ENCODE measurements around the gene ZFP36L1. TPM values are rescaled to one million over a fixed set of nuclear protein-coding genes. Genes with fewer than 3 reads are reported as not detected.

The ZFP36L1 gene
- total and polyA plus RNA-seq, 2 of the 13 experiments (the other 11 are each of a cell fraction or from before 2014, with no cell fraction given), result 7.4 to 10.2 TPM

- TF ChIP-seq ZNF687 (CRISPR knock-in tag; IDR thresholded peaks at IDR 0.05) (peak; percentile 66), NCOR1 (IDR thresholded peaks at IDR 0.05; ENCODE audit: borderline replicate concordance, low read length) (no peak), PREB (CRISPR knock-in tag; IDR thresholded peaks at IDR 0.05) (no peak), ZBTB33 (CRISPR knock-in tag; IDR thresholded peaks at IDR 0.05) (peak; percentile 87), EED (CRISPR knock-in tag; IDR thresholded peaks at IDR 0.05) (no peak), MED8 (CRISPR knock-in tag; IDR thresholded peaks at IDR 0.05; ENCODE audit: insufficient replicate concordance) (peak; percentile 40), ZNF782 (CRISPR knock-in tag; IDR thresholded peaks at IDR 0.05; ENCODE audit: borderline replicate concordance) (no peak), TCF7L2 (IDR thresholded peaks at IDR 0.05; ENCODE audit: low read depth, low read length) (no peak), KDM2A (CRISPR knock-in tag; IDR thresholded peaks at IDR 0.05; ENCODE audit: borderline replicate concordance, low read depth) (peak; percentile 8; the same call in 1 of the 2 replicates), ZNF10 (CRISPR knock-in tag; IDR thresholded peaks at IDR 0.05; ENCODE audit: borderline replicate concordance, low read depth) (no peak), SRSF1 (optimal IDR thresholded peaks at IDR 0.05; ENCODE audit: low read depth, low read length) (peak; percentile 80), ZNF574 (CRISPR knock-in tag; IDR thresholded peaks at IDR 0.05) (no peak), ATF7-NPFF (CRISPR knock-in tag; IDR thresholded peaks at IDR 0.05; ENCODE audit: low read depth) (no peak), HNRNPL (IDR thresholded peaks at IDR 0.05; ENCODE audit: low read depth, low read length) (peak; percentile 95), MXD3 (CRISPR knock-in tag; IDR thresholded peaks at IDR 0.05) (no peak), PCBP2 (optimal IDR thresholded peaks at IDR 0.05; ENCODE audit: low read depth, low read length, poor library complexity, severe bottlenecking) (no peak), AGO1 (IDR thresholded peaks at IDR 0.05; ENCODE audit: low read depth, low read length, poor library complexity, severe bottlenecking) (peak; percentile 99)
Observed at GRCh38 chr14:68789821-68790643, 2.8 kb downstream of the ZFP36L1 start (continued).

All from HepG2 (cell line).